DOHH2 (cell line): ENCODE measurements around the gene GOT1.

Experiments
- H3F3A ChIP-seq: fragments of 200-600 bp; sonication (generic), shearing (Covaris generic); 2 replicates; pipeline ENCODE4 v1.6.0; 2016; ENCODE audit warnings: antibody characterized with exemption, mild to moderate bottlenecking; ENCODE audit not compliant: control insufficient read depth, insufficient read depth
- H3K27ac ChIP-seq: fragments of 200-600 bp; sonication (generic); 2 replicates; pipeline ENCODE4 v1.5.1; 2014; ENCODE audit warnings: low read depth, mild to moderate bottlenecking, low read length, moderate library complexity
- H3K27me3 ChIP-seq: fragments of 200-600 bp; sonication (generic); 2 replicates; pipeline ENCODE4 v1.6.1; 2014; ENCODE audit warnings: mild to moderate bottlenecking, low read length, mixed read lengths; ENCODE audit not compliant: control insufficient read depth
- H3K36me3 ChIP-seq: fragments of 200-600 bp; sonication (generic); 2 replicates; pipeline ENCODE4 v1.6.1; 2014; ENCODE audit warnings: mild to moderate bottlenecking, low read length, moderate library complexity, mixed read lengths; ENCODE audit not compliant: control insufficient read depth
- H3K4me1 ChIP-seq: fragments of 200-600 bp; sonication (generic); 2 replicates; pipeline ENCODE4 v1.6.1; 2014; ENCODE audit warnings: mild to moderate bottlenecking, low read length, mixed read lengths; ENCODE audit not compliant: control insufficient read depth
- H3K4me2 ChIP-seq: fragments of 200-600 bp; sonication (generic); 2 replicates; pipeline ENCODE4 v1.6.0; 2014; ENCODE audit warnings: mild to moderate bottlenecking, low read length, moderate library complexity
- H3K4me3 ChIP-seq: fragments of 200-600 bp; sonication (generic); 2 replicates; pipeline ENCODE4 v1.5.1; 2014; ENCODE audit warnings: mild to moderate bottlenecking, low read length, mixed read lengths
- H3K79me2 ChIP-seq: fragments of 200-600 bp; sonication (generic); 2 replicates; pipeline ENCODE4 v1.6.1; 2014; ENCODE audit warnings: mild to moderate bottlenecking, low read length, mixed read lengths; ENCODE audit not compliant: control insufficient read depth
- H3K9me2 ChIP-seq: fragments of 200-600 bp; sonication (generic); replicated peaks from 2 replicates; pipeline ENCODE4 v1.6.1; 2014; ENCODE audit warnings: mild to moderate bottlenecking, low read length, mixed read lengths; ENCODE audit not compliant: control insufficient read depth
- H3K9me3 ChIP-seq: fragments of 200-600 bp; sonication (generic); 2 replicates; pipeline ENCODE4 v1.6.1; 2014; ENCODE audit warnings: antibody characterized with exemption, low read length, mixed read lengths; ENCODE audit not compliant: control insufficient read depth, insufficient read depth
- H4K20me1 ChIP-seq: fragments of 200-600 bp; sonication (generic); 2 replicates; pipeline ENCODE4 v1.6.0; 2014; ENCODE audit warnings: low read depth, mild to moderate bottlenecking, antibody characterized with exemption, low read length, moderate library complexity; ENCODE audit not compliant: control insufficient read depth, insufficient read depth
- CTCF ChIP-seq: fragments of 200-600 bp; sonication (generic); IDR thresholded peaks from one replicate; pipeline ENCODE4 v1.5.1; 2014; ENCODE audit warnings: antibody characterized with exemption, mild to moderate bottlenecking, low read depth, low read length; ENCODE audit not compliant: poor library complexity, severe bottlenecking
- EZH2phosphoT487 ChIP-seq: fragments of 200-600 bp; sonication (generic); IDR thresholded peaks from 2 replicates; pipeline ENCODE4 v1.6.1; 2017; ENCODE audit warnings: borderline replicate concordance, mild to moderate bottlenecking, antibody characterized with exemption, low read length, moderate library complexity, mixed read lengths

GOT1 gene

GRCh38 chr10:99422529-99423096, 7.8 kb downstream of the GOT1 start:
- no peaks in the 10 kb centered on the region for H3F3A ChIP-seq
- no peak overlapping the region for H3K4me2 ChIP-seq
- no peaks in the 10 kb centered on the region for H3K27me3 ChIP-seq
- H3K4me3 ChIP-seq, result no peak overlapping the region
- H3K9me3 ChIP-seq, result no peaks in the 10 kb centered on the region
- H3K27ac ChIP-seq, result no peak overlapping the region
- no peaks in the 10 kb centered on the region for H3K9me2 ChIP-seq
- H3K79me2 ChIP-seq, result peaks cover 13% of the 10 kb centered on the region
- peaks cover 42% of the 10 kb centered on the region for H3K36me3 ChIP-seq
- 0 out of 2 replicates have a peak, but pooled peaks cover 4% of the 10 kb centered on the region for H3K4me1 ChIP-seq
- no peak for TF ChIP-seq EZH2phosphoT487
- TF ChIP-seq CTCF, result no peak
- H4K20me1 ChIP-seq, result no peaks in the 10 kb centered on the region

- H3K9me3 ChIP-seq, result no peaks in the 10 kb centered on the region
- no peak for TF ChIP-seq EZH2phosphoT487
- no peak for TF ChIP-seq CTCF
- no peak overlapping the region for H3K27ac ChIP-seq
- H3K4me2 ChIP-seq, result no peak overlapping the region
- 0 out of 2 replicates have a peak, but pooled peaks cover 3% of the 10 kb centered on the region for H3K4me1 ChIP-seq
- peaks cover 5% of the 10 kb centered on the region for H3K79me2 ChIP-seq
- no peaks in the 10 kb centered on the region for H4K20me1 ChIP-seq
- no peaks in the 10 kb centered on the region for H3F3A ChIP-seq
- H3K4me3 ChIP-seq, result no peak overlapping the region
- H3K27me3 ChIP-seq, result no peaks in the 10 kb centered on the region
- no peaks in the 10 kb centered on the region for H3K9me2 ChIP-seq
- peaks cover 42% of the 10 kb centered on the region for H3K36me3 ChIP-seq
Observed at GRCh38 chr10:99421233-99421739, 9.1 kb downstream of the GOT1 start.

GRCh38 chr10:99419688-99420087, 10.7 kb downstream of the GOT1 start:
- no peaks in the 10 kb centered on the region for H3K9me2 ChIP-seq
- TF ChIP-seq EZH2phosphoT487 (no peak), CTCF (no peak)
- H3K4me1 ChIP-seq, result no peaks in the 10 kb centered on the region
- no peaks in the 10 kb centered on the region for H3K27me3 ChIP-seq
- H3F3A ChIP-seq, result no peaks in the 10 kb centered on the region
- H3K79me2 ChIP-seq, result peaks cover 2% of the 10 kb centered on the region
- H3K4me2 ChIP-seq, result no peak overlapping the region
- H4K20me1 ChIP-seq, result no peaks in the 10 kb centered on the region
- peaks cover 34% of the 10 kb centered on the region for H3K36me3 ChIP-seq
- no peak overlapping the region for H3K27ac ChIP-seq
- no peaks in the 10 kb centered on the region for H3K9me3 ChIP-seq
- H3K4me3 ChIP-seq, result no peak overlapping the region
